Body of pancreas (tissue), 4 donors: ENCODE results near the gene PDLIM5.

Source experiments
- POLR2A ChIP-seq, 3 donors: fragments of 450-650 bp; IDR thresholded peaks; one replicate each; pipeline ENCODE4 v1.6.1; 2016; ENCODE audit warnings: antibody characterized with exemption in 3 of 3, mild to moderate bottlenecking in 2 of 3
- TF ChIP-seq, protein P1 (sequence below), 7 experiments: fragments of 450-650 bp in 4 of 7; fragments of 200-600 bp in 3 of 7; sonication (generic) in 3 of 7; IDR thresholded peaks; one replicate each; pipeline ENCODE4 v1.5.1; 2016 to 2019; ENCODE audit warnings: antibody characterized with exemption in 7 of 7

DNA sequence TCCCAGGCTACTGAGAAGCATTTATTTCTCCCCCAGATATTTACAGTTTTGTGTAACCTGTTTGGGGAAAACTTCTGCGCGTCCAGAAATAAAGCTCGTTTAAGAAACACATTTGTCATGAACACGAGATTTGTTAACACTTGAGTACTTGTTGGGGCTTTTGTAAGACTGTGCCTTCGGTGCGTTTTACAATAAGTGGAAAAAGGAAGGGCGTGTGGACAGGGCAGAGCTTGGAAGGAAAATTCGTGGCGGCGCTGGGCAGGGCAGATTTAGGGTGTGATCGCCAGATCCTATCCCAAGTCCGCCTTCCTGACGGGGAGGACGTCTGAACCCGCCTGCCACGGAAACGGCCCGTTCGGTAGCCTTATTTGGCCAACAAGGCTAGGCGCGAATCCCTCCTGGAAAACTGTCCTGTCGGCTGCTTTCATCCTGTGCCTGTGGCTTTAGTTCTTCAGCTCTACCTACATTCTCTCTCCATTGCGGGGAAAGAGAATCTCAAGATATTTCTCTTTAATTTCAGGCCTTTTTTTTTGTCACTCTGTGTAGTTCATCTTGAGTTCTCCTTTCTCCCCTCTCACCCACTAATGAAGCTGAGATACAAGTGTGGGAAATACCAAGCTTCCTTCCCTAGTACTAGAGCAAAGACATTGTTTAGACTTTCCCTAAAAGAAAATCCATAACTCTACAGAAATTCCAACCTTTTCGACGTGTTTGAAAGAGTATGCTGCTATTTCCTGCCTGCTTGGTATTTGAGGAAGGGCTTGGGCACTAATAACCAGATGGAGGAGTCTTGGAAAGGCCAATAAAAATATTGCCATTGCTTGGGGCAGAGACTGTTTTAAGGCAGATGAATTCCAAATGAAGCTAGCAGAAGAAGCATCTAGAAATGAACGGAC is 982 bp downstream of the PDLIM5 start:
- TF ChIP-seq, protein P1, sequence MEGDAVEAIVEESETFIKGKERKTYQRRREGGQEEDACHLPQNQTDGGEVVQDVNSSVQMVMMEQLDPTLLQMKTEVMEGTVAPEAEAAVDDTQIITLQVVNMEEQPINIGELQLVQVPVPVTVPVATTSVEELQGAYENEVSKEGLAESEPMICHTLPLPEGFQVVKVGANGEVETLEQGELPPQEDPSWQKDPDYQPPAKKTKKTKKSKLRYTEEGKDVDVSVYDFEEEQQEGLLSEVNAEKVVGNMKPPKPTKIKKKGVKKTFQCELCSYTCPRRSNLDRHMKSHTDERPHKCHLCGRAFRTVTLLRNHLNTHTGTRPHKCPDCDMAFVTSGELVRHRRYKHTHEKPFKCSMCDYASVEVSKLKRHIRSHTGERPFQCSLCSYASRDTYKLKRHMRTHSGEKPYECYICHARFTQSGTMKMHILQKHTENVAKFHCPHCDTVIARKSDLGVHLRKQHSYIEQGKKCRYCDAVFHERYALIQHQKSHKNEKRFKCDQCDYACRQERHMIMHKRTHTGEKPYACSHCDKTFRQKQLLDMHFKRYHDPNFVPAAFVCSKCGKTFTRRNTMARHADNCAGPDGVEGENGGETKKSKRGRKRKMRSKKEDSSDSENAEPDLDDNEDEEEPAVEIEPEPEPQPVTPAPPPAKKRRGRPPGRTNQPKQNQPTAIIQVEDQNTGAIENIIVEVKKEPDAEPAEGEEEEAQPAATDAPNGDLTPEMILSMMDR (IDR thresholded peaks at IDR 0.05): no peak
- peak; percentile 29 to 62 (median 51) for TF ChIP-seq POLR2A (IDR thresholded peaks at IDR 0.05)
